Measurements from ENCODE around the gene ARHGDIA. TPM values are rescaled to one million over a fixed set of nuclear protein-coding genes. Genes with fewer than 3 reads are reported as not detected.

ARHGDIA gene
- total RNA-seq: 120 and 379 TPM in 2 replicates

DNA sequence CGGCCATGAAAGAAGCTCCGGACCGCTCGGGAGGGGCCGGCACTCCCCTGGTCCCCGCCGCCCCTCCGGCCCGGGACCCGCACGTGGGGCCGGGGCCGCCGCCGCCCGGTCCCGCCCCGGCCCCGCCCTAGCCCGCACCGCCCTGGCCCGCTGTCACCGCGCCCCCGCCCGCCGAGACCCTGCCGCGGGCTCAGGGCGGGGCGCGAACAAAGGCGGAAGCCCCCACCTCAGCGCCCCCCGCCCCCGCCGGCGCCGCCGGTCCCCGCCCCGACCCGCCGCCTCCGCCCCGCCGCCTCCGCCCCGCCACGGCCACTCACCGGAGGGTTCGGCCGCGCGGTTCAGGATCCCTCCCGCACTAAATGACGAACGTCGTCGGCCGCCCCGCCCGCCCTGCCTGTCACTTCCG is at the start of gene ARHGDIA:
TSS of gene ARHGDIA (minus strand) at position 357 of the 406 bp plus-strand sequence. CDS start 1,407 bp downstream, outside the sequence.

DNA sequence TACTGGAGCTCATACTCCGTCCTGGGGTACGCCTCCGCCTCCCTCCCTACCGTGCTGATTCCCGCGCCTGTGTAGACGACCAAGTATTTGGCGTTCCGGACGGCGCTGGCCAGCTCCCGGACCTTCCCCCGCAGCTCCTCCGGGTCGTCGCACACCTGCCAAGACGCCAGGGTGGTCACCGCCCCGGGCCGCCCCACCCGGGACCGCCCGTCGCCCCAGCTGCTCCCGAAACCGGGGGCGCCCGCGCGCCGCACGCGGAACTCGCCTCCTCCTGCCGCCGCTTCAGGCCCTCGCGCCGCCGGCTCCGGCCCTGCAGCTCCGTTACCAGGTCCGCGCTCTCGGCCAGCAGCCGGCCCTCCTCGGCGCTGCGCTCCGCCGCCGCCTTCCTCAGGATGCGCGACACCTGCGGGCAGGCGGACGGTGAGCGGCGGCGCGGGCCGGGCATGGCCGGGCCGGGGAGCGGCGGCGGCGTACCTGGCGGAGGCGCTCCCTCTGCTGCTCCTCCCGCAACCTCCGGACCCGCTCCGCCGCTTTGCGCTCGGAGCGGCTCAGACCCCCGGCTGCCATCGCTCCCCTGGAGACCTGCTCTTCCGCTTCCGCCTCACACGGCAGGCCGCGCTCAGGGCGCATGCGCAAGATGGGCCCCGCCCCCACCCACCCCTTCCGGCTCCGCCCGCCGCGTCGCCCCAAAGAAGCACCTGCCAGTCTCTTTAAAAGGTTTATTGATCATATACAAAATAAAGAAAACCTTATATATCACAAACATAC is 46.6 kb upstream of the ARHGDIA start, which contains the start of gene SIRT7:
TSS of gene SIRT7 (minus strand) at position 612 of the 768 bp plus-strand sequence. CDS start at position 567, 45 bp downstream.

DNA sequence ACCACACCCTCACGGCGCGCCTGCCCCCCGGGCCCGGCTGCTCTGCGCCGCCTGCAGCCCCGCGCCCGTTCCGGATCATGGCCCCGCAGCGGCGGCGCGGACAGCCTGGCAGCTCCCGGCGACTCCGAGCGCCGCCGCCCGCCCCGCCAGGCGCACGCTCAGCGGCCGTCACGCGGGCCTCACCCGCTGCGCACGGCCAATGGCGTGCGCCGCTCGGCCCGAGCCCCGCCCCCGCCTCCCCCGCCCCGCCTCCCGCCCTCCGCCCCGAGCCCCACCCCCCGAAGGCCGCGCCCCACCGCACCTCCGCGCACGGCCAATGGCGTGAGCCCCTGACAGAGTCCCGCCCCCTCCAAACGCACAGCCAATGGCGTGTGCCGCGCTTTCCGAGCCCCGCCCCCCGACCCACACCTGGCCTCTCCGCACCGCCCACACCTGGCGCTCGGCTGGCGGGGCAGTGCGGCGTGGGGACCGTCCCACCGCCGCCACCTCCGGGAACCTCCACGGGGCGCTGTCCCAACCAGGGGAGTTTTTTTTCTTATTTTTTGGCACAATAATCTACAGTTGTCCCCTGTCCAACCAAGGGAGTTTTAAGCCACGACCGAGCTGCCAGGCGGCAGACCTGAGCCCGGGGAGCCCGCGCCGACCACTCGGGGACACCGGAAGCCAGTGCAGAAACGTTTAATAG is 40.3 kb upstream of the ARHGDIA start, which contains the start of gene PCYT2:
TSS of gene PCYT2 (minus strand) at position 123 of the 685 bp plus-strand sequence. CDS start at position 79, 44 bp downstream.

DNA sequence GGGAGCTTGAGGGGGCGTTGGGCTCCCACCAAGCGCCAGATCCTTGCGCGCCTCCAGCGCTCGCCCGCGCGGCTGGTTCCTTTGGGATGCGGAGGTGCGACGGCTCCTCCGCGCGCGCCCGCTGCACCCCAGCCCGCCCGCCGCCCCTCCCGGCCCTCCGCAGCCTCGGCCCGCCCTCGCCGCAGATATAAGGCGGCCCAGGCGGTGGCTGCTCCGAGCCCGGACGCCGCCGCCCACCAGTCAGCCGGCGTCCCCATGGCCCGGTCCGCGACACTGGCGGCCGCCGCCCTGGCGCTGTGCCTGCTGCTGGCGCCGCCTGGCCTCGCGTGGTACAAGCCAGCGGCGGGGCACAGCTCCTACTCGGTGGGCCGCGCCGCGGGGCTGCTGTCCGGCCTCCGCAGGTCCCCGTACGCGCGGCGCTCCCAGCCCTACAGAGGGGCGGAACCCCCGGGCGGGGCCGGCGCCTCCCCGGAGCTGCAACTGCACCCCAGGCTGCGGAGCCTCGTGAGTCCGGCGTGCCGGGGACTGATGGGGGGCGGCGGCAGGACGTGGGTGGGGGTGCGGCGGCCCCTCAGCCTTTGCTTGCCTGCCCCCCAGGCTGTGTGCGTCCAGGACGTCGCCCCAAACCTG is 31.0 kb upstream of the ARHGDIA start, which contains the start of gene NPB:
TSS of gene NPB (plus strand) at position 216 of the 630 bp plus-strand sequence. CDS start at position 256, 40 bp downstream.

DNA sequence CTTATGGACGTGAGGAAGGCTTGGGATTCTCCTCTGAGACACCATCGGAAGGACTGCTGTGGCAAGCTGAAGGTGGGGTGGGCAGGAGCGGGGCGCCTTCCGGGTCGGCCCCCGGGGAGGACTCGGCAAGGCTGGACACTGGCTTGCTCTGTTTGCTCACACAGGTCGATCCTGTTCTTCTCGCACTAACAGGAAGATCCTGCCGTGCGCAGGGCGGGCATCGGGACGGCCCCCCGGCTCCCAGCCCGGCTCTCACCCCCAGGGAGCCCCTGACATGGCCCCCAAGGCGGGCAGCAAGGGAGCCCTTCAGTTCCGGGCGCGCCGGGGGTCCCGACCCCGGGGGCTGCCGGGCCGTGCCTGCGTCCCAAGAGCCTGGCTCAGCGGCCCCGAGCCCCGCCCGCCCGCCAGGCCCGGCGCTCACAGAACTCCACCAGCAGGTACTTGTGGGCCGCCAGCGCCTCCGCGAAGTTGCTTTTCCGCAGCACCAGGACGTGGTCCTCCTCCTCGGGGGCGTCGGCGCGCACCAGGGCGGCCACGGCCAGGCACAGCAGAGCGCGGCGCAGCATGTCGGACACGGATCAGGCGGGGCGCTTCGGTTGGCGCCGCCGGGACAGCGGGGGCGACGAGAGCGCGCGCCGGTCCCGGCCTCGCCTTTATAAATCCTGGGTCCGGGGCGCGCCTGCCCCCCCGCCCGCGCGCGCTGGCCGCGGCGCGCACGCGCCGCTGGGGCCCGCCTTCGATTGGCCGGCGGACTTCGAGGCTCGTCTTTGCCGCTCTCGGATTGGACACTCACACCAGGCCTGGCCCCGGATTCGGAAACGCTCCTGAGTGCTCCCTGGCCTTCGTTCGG is 11.0 kb downstream of the ARHGDIA start, which contains the start of gene P4HB:
TSS of gene P4HB (minus strand) at position 630 of the 850 bp plus-strand sequence. CDS start at position 566, 64 bp downstream.

DNA sequence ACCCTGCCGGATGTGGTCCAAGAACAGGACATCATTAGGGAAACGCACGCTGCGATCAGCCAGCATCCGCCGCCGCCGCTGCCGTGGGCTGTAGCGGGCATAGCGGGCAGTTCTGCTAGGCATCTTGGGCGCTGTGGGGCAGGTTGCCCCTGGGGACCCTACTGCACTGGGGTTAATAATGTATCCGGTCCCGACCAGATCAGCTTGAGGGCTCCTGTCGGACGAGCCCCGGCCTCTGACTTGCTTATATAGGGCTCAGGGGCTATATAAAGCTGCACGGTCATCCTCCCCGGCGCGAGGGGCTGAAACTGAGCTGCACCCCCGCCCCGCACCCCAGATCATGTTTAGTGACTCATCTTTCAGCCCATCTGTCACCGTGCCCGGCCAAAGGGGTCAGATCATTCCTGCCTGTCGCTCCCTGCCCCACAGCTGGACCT is 36.3 kb downstream of the ARHGDIA start, which contains the start of gene PPP1R27:
TSS of gene PPP1R27 (minus strand) at position 220 of the 437 bp plus-strand sequence. CDS start at position 123, 97 bp downstream.

DNA sequence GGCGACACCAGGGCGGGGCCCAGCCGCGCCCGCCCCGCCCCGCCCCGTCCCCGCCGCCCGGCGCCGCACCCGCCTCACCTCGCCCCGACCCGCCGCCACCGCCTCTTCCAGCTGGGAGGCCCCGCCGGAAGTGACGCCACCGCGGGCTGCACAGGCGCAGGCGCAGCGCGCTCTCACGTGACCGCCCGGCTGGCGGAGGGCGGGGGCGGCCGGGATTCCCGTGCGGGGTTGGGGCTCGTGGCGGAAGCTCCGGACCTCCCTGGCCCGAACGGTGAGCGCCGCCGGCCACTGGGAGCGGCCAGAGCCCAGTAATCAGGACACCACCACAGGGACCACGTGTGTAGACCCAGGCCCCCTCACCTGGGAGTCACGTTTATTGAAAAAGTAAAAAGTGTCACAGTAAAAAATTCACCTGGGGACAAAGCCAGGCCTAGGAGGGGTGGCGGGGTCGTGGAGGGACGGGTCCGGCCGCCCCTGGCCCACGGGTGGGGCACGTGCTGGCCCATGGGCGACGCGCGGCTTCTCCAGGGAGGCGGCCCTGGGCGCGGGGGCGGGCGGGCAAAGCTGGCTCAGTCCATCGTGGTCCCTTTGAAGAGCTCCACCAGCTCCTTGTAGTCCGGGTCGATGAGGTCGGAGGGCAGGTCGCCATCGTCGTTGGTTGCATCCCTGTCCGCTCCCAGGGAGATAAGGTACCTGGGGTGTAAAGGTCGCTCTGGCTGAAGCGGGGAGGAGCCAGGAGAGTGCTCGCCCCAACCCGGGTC is 37.8 kb downstream of the ARHGDIA start, which contains the start of gene MCRIP1:
TSS of gene MCRIP1 (minus strand) at position 132 of the 761 bp plus-strand sequence. CDS start 8,785 bp downstream, outside the sequence.

Other genes with a start within 250 kb of the ARHGDIA start
- 94.1 and 131 TPM in 2 replicates for gene NPLOC4, start 234.2 kb downstream of the ARHGDIA start, total RNA-seq
- gene TSPAN10, start 234.1 kb downstream of the ARHGDIA start, total RNA-seq: 2.1 and 3.6 TPM in 2 replicates
- not detected in 2 replicates for gene PDE6G, start 214.8 kb downstream of the ARHGDIA start, total RNA-seq
- gene OXLD1, start 204.7 kb downstream of the ARHGDIA start, total RNA-seq: 18.4 and 37.1 TPM in 2 replicates
- gene CCDC137, start 204.6 kb downstream of the ARHGDIA start, total RNA-seq: 5.3 and 11.0 TPM in 2 replicates
- gene ARL16, start 187.5 kb downstream of the ARHGDIA start, total RNA-seq: 17.8 and 19.4 TPM in 2 replicates
- gene HGS, start 187.3 kb downstream of the ARHGDIA start, total RNA-seq: 73.6 and 138 TPM in 2 replicates
- gene MRPL12, start 168.0 kb downstream of the ARHGDIA start, total RNA-seq: 4.2 and 7.8 TPM in 2 replicates
- gene SLC25A10, start 159.1 kb downstream of the ARHGDIA start, total RNA-seq: 8.0 and 10.5 TPM in 2 replicates
- not detected in 2 replicates for gene GCGR, start 67.2 kb downstream of the ARHGDIA start, total RNA-seq
- gene MCRIP1, start 38.0 kb downstream of the ARHGDIA start, total RNA-seq: 82.5 and 97.7 TPM in 2 replicates
- 0.09 TPM in 1 of 2 replicates, not detected in the other for gene PPP1R27, start 36.3 kb downstream of the ARHGDIA start, total RNA-seq
- 2,852 and 4,180 TPM in 2 replicates for gene P4HB, start 10.8 kb downstream of the ARHGDIA start, total RNA-seq
- 76.3 and 110 TPM in 2 replicates for gene ALYREF, start 20.2 kb upstream of the ARHGDIA start, total RNA-seq
- 84.9 and 198 TPM in 2 replicates for gene ANAPC11, start 20.4 kb upstream of the ARHGDIA start, total RNA-seq
- 0.51 and 1.5 TPM in 2 replicates for gene NPB, start 30.9 kb upstream of the ARHGDIA start, total RNA-seq
- 50.5 and 52.1 TPM in 2 replicates for gene PCYT2, start 40.1 kb upstream of the ARHGDIA start, total RNA-seq
- 13.1 and 20.2 TPM in 2 replicates for gene SIRT7, start 46.8 kb upstream of the ARHGDIA start, total RNA-seq
- gene MAFG, start 56.4 kb upstream of the ARHGDIA start, total RNA-seq: 28.2 and 32.5 TPM in 2 replicates
- gene PYCR1, start 66.0 kb upstream of the ARHGDIA start, total RNA-seq: 245 and 274 TPM in 2 replicates
- gene MYADML2, start 75.9 kb upstream of the ARHGDIA start, total RNA-seq: under 0.01 TPM in 1 of 2 replicates, not detected in the other
- gene NOTUM, start 89.8 kb upstream of the ARHGDIA start, total RNA-seq: 0.14 TPM in 1 of 2 replicates, not detected in the other
- 21.4 and 28.8 TPM in 2 replicates for gene ASPSCR1, start 106.3 kb upstream of the ARHGDIA start, total RNA-seq
- gene CENPX, start 151.5 kb upstream of the ARHGDIA start, total RNA-seq: 11.3 and 17.7 TPM in 2 replicates
- 10.1 and 13.3 TPM in 2 replicates for gene LRRC45, start 152.0 kb upstream of the ARHGDIA start, total RNA-seq
- 19.0 and 25.3 TPM in 2 replicates for gene RAC3, start 160.3 kb upstream of the ARHGDIA start, total RNA-seq
- 30.7 and 48.7 TPM in 2 replicates for gene DCXR, start 166.4 kb upstream of the ARHGDIA start, total RNA-seq
- gene RFNG, start 180.5 kb upstream of the ARHGDIA start, total RNA-seq: 47.5 and 67.4 TPM in 2 replicates
- 90.3 and 111 TPM in 2 replicates for gene GPS1, start 180.6 kb upstream of the ARHGDIA start, total RNA-seq
- 55.2 and 65.6 TPM in 2 replicates for gene DUS1L, start 194.5 kb upstream of the ARHGDIA start, total RNA-seq
- gene FASN, start 226.9 kb upstream of the ARHGDIA start, total RNA-seq: 104 and 307 TPM in 2 replicates

Data from smooth muscle cell of the umbilical artery (primary cell).